Keratinocyte (primary cell): ENCODE results near the gene EFR3B. TPM values are rescaled to one million over a fixed set of nuclear protein-coding genes. Genes with fewer than 3 reads are reported as not detected.

Experiments used
- DNase-seq: peaks from one replicate; pipeline ENCODE4 v3.0.0-alpha.2; 2011; ENCODE audit warnings: low read depth, missing footprints, low spot score
- FAIRE-seq: peaks from 2 replicates; lab custom pipeline; 2011; peaks lifted over from hg19 to GRCh38; lab: Jason Lieb, UNC
- H2AFZ ChIP-seq: 2 replicates; pipeline ENCODE4 v1.6.0; 2012; ENCODE audit warnings: low read length, control low read depth, inconsistent platforms; ENCODE audit not compliant: control insufficient read depth
- H3K27ac ChIP-seq: 2 replicates; pipeline ENCODE4 v1.5.1; 2011; ENCODE audit warnings: low read length; ENCODE audit not compliant: control insufficient read depth, insufficient read depth
- H3K27me3 ChIP-seq: 3 replicates; pipeline ENCODE4 v1.6.0; 2011; ENCODE audit warnings: low read length; ENCODE audit not compliant: control insufficient read depth, insufficient read depth; ENCODE audit errors: extremely low read depth
- H3K36me3 ChIP-seq, 2 experiments: 2 replicates in 1 of 2; 3 replicates in 1 of 2; pipeline ENCODE4 v1.5.1; 2011; ENCODE audit warnings: low read length in 2 of 2, mild to moderate bottlenecking in 1 of 2; ENCODE audit not compliant: control insufficient read depth in 2 of 2, insufficient read depth in 2 of 2; ENCODE audit errors: extremely low read depth in 1 of 2
- H3K4me1 ChIP-seq: 3 replicates; pipeline ENCODE4 v1.5.1; 2011; ENCODE audit warnings: low read length; ENCODE audit not compliant: control insufficient read depth, insufficient read depth; ENCODE audit errors: extremely low read depth
- H3K4me2 ChIP-seq: 3 replicates; pipeline ENCODE4 v1.6.0; 2011; ENCODE audit warnings: low read depth, low read length; ENCODE audit not compliant: control insufficient read depth, insufficient read depth; ENCODE audit errors: extremely low read depth
- H3K4me3 ChIP-seq, 3 experiments: fragments of 200-600 bp in 1 of 3; sonication (generic) in 1 of 3; 2 replicates in 2 of 3; 3 replicates in 1 of 3; pipeline ENCODE4 v1.5.1; 2011 to 2016; ENCODE audit warnings: low read length in 3 of 3, mild to moderate bottlenecking in 3 of 3, control low read depth in 2 of 3, inconsistent platforms in 1 of 3, low read depth in 1 of 3, mixed read lengths in 1 of 3, mixed run types in 1 of 3, moderate library complexity in 1 of 3; ENCODE audit not compliant: control insufficient read depth in 2 of 3, insufficient read depth in 2 of 3; ENCODE audit errors: extremely low read depth in 1 of 3
- H3K79me2 ChIP-seq: 2 replicates; pipeline ENCODE4 v1.6.0; 2012; ENCODE audit warnings: low read length; ENCODE audit not compliant: control insufficient read depth, insufficient read depth
- H3K9ac ChIP-seq: 3 replicates; pipeline ENCODE4 v1.6.0; 2011; ENCODE audit warnings: low read length; ENCODE audit not compliant: control insufficient read depth, insufficient read depth; ENCODE audit errors: extremely low read depth
- H3K9me1 ChIP-seq: 3 replicates; pipeline ENCODE4 v1.6.0; 2011; ENCODE audit warnings: low read length; ENCODE audit not compliant: control insufficient read depth, insufficient read depth; ENCODE audit errors: extremely low read depth
- H3K9me3 ChIP-seq: 2 replicates; pipeline ENCODE4 v1.5.1; 2012; ENCODE audit warnings: low read depth, low read length; ENCODE audit not compliant: control insufficient read depth
- H4K20me1 ChIP-seq: 3 replicates; pipeline ENCODE4 v1.6.0; 2011; ENCODE audit warnings: low read length; ENCODE audit not compliant: control insufficient read depth, insufficient read depth; ENCODE audit errors: extremely low read depth
- CTCF ChIP-seq, 3 experiments: IDR thresholded peaks in 1 of 3; conservative IDR thresholded peaks in 1 of 3; optimal IDR thresholded peaks in 1 of 3; 2 replicates in 2 of 3; 3 replicates in 1 of 3; pipeline versions ENCODE3 to v1.5.1; 2011; ENCODE audit warnings: low read length in 3 of 3, mild to moderate bottlenecking in 3 of 3, moderate library complexity in 2 of 3, control low read depth in 1 of 3, inconsistent platforms in 1 of 3; ENCODE audit not compliant: insufficient read depth in 2 of 3; ENCODE audit errors: extremely low read depth in 1 of 3
- EZH2 ChIP-seq: IDR thresholded peaks from one replicate; pipeline ENCODE4 v1.6.1; 2012; ENCODE audit warnings: inconsistent platforms, mild to moderate bottlenecking, low read length, moderate library complexity
- dilution Hi-C: fragments of 300-500 bp; cut with MboI; formaldehyde crosslinking; loops from one replicate; pipeline ENCODE4 v1.7.0; 2020; ENCODE audit warnings: low sequenced_read_pairs; ENCODE audit not compliant: extremely low pct_ligation_motif_present
- polyA plus RNA-seq, 5 experiments: library from polyadenylated mRNA; depleted of rRNA in 3 of 5; stranded (reverse) in 3 of 5; stranded (forward) in 1 of 5; unstranded in 1 of 5; fragments of >200 nt; gene quantifications; 1 replicate in 1 of 5; 2 replicates in 3 of 5; 3 replicates in 1 of 5; pipeline versions ENCODE4 v1.2.1 to v1.2.3, GENCODE V29; 2011 to 2012; ENCODE audit warnings: missing spikeins in 2 of 5, low read depth in 1 of 5, low replicate concordance in 1 of 5

The EFR3B gene
- polyA plus RNA-seq, 1 donor (not counting 4 experiments of a cell fraction or from before 2014, with no cell fraction given), result 0.09 TPM

DNA sequence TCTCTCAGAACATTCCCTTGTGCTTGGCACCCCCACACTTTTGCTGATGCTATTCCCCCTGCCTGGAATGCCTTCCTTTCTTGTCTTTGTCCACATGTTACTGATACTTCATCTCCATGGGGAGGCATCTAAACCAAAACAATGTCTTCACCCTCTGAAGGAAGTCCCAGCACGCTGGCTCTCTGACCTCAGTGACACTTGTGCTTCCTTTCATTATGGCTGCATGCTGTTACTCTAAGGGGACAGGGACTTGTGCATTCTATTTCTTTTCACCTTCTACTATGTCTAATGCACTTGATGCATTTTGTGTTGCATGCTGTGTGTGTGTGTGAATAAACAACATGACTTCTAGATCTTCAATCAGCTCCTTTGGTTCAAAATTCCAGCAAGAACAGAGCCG is 24.6 kb downstream of the EFR3B start:
- H3K79me2 ChIP-seq, result no peaks in the 10 kb centered on the region
- H3K27ac ChIP-seq, result no peak overlapping the region
- peaks cover 22% of the 10 kb centered on the region for H3K27me3 ChIP-seq
- no peak overlapping the region for H3K9ac ChIP-seq
- no peak overlapping the region for H3K4me2 ChIP-seq
- DNase-seq, result no peak
- H2AFZ ChIP-seq, result no peak overlapping the region
- no peaks in the 10 kb centered on the region for H3K9me1 ChIP-seq
- H3K9me3 ChIP-seq, result peaks cover 4% of the 10 kb centered on the region
- FAIRE-seq, result no peak
- no peaks in the 10 kb centered on the region for H3K4me1 ChIP-seq
- no peak overlapping the region for H3K4me3 ChIP-seq
- no peaks in the 10 kb centered on the region for H3K36me3 ChIP-seq
- dilution Hi-C loops, result no loop called here
- TF ChIP-seq EZH2 (no peak), CTCF (optimal IDR thresholded peaks at IDR 0.05 in 1 of 3, IDR thresholded peaks at IDR 0.05 in 1 of 3, conservative IDR thresholded peaks at IDR 0.05 in 1 of 3; ENCODE audit: extremely low read depth in 1 of 3, insufficient read depth in 2 of 3, low read length in 3 of 3) (no peak)
- H4K20me1 ChIP-seq, result no peaks in the 10 kb centered on the region

GRCh38 chr2:25068217-25068616 is 26.3 kb downstream of the EFR3B start:
- no peak for DNase-seq
- Histone ChIP-seq H3K4me1 (no peaks in the 10 kb centered on the region), H3K27ac (no peak overlapping the region), H3K4me3 (no peak overlapping the region), H3K4me2 (no peak overlapping the region), H4K20me1 (no peaks in the 10 kb centered on the region), H3K36me3 (no peaks in the 10 kb centered on the region), H3K9ac (no peak overlapping the region), H3K27me3 (peaks cover 33% of the 10 kb centered on the region), H3K9me1 (no peaks in the 10 kb centered on the region), H2AFZ (no peak overlapping the region), H3K79me2 (no peaks in the 10 kb centered on the region), H3K9me3 (peaks cover 4% of the 10 kb centered on the region)
- TF ChIP-seq EZH2 (no peak), CTCF (optimal IDR thresholded peaks at IDR 0.05 in 1 of 3, IDR thresholded peaks at IDR 0.05 in 1 of 3, conservative IDR thresholded peaks at IDR 0.05 in 1 of 3; ENCODE audit: extremely low read depth in 1 of 3, insufficient read depth in 2 of 3, low read length in 3 of 3) (no peak)
- FAIRE-seq, result no peak
- dilution Hi-C loops, result no loop called here
